ENCODE measurements around the gene PACRG.
"Not testable (repeated sequence)": the region's sequence is repeated elsewhere in the genome, so short reads cannot be mapped to it uniquely, and the experiment has no call there.

The PACRG gene

DNA sequence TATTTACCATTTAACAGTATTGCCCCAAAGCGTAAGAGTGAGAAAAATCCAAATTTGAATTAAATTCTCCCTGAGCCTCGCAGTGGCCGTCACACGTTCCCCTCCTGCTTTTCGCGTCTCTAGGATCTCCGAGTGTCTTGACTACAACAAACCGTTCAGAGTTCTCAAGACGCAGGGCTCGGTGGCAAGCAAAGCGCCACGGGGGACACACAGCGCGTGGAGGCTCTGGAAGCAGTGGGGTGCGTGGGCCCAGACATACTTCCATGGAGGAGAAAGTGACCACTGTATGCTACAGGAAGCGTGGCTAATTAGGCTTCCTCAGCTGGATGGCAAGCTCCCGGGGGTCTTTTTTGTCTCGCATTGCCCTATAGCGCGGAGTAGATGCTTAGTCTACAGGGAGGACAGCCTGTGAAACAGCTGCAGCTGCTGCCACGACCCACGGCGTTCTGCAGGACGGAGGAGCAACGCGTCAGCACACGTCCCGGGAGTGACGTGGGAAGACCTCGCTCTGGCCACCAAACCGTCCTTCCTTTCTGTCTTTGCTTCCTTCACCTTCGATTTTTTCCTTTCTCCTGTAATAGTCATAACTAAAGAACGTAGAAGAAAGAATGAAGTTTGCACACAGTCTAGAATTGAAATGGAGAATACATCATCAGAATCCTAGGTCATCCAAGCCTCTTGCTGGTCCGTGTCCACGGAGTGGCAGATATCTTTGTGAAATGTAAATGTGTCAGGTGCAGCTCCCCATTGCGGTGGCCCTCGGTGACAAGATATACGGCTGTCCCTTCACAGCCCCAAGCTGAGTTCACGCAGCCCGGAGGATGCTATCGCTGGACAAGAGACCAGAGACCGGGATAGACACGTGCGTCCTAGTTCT is 582.6 kb downstream of the PACRG start:
- DNase-seq (ENCODE audit: low read depth in 1 of 2, low spot score in 1 of 2) = no peak
- TF ChIP-seq JUND (IDR thresholded peaks at IDR 0.05; ENCODE audit: low read depth) = no peak
- in situ Hi-C loops (cut with HindIII; ENCODE audit: low pct_unique_long_range_greater_than_20kb, low sequenced_read_pairs) = no loop called here

DNA sequence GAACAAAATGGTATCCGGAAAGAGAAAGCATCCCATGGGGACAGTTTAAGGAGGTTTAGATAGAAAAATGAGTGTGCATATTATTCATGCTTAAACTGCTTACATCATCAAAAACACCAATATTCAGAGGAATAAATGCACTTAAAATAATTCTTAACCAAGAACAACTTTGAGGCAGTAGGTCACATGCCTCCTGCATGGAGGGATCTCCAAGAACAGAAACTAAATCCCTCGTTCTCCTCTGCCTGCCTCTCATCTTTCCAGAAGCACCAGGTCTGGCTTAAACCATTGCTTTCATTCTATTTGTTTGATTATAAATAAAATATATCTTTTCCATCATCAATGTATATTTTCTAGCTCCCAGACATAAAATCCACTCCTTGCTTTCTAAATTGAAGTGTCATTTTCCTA is 583.2 kb downstream of the PACRG start:
- in situ Hi-C loops (cut with HindIII; ENCODE audit: low pct_unique_long_range_greater_than_20kb, low sequenced_read_pairs) = no loop called here
- DNase-seq (ENCODE audit: low read depth in 1 of 2, low spot score in 1 of 2) = no peak
- TF ChIP-seq JUND (IDR thresholded peaks at IDR 0.05; ENCODE audit: low read depth) = no peak

DNA sequence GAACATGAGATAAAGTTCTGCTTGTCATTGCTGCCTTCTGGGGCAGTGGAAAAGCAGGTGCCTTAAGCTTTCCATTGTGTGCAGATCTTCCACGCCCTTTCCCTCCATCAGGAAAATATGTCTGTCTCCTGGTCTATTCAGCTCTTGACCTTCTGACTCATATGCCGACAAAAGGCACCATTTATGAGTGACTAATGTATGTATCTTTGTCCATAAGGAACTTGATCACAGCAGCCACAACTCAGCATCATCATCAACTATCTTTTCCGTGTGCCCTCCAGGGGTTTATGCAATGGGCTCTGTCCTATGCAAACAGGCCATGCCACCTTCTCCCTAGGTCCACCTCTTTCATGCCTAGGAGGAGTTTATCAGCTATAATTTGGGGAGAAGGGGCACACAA is 584.1 kb downstream of the PACRG start:
- DNase-seq (ENCODE audit: low read depth in 1 of 2, low spot score in 1 of 2) = no peak
- in situ Hi-C loops (cut with HindIII; ENCODE audit: low pct_unique_long_range_greater_than_20kb, low sequenced_read_pairs) = no loop called here
- no peak for TF ChIP-seq JUND (IDR thresholded peaks at IDR 0.05; ENCODE audit: low read depth)

DNA sequence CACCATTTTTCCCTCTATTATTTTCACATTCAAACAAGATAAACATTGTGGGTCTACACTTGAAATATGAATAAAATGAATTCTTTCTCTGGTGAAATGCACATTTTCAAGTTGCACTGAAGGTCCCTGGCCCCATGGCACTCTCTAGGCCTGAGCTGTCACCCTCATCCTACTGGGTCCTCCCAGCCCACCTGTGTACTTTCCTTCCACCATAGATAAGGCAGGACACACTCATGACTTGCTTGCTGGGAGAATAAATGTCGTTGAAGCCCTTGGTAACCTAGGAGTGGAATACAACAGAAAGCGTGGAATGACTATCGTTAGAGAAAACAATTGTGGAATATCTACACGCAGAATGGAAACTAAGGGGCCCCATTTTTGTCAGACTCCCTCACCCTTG is 585.8 kb downstream of the PACRG start:
- DNase-seq (ENCODE audit: low read depth in 1 of 2, low spot score in 1 of 2) = no peak
- no peak for TF ChIP-seq JUND (IDR thresholded peaks at IDR 0.05; ENCODE audit: low read depth)
- in situ Hi-C loops (cut with HindIII; ENCODE audit: low pct_unique_long_range_greater_than_20kb, low sequenced_read_pairs) = no loop called here

DNA sequence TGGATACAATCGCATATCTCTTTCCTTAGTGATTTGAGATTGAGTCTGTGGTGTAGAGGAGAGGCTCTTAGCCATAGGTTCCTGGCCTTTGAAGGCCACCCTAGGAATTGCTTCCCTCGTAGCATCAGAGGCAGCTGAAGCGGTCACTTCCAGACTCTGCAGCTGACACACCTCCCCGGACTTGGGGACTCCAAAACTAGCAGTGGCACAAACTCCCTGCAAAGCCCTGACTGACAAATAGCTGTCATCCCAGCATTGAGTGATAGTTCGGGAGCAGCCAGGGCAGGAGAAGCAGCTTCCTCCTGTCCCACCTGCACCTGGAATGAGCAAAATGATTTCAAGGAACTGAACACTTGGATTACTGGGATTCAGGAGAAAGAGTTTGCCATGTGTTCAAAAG is 586.2 kb downstream of the PACRG start:
- in situ Hi-C loops (cut with HindIII; ENCODE audit: low pct_unique_long_range_greater_than_20kb, low sequenced_read_pairs) = no loop called here
- no peak for TF ChIP-seq JUND (IDR thresholded peaks at IDR 0.05; ENCODE audit: low read depth)
- no peak for DNase-seq (ENCODE audit: low read depth in 1 of 2, low spot score in 1 of 2)

DNA sequence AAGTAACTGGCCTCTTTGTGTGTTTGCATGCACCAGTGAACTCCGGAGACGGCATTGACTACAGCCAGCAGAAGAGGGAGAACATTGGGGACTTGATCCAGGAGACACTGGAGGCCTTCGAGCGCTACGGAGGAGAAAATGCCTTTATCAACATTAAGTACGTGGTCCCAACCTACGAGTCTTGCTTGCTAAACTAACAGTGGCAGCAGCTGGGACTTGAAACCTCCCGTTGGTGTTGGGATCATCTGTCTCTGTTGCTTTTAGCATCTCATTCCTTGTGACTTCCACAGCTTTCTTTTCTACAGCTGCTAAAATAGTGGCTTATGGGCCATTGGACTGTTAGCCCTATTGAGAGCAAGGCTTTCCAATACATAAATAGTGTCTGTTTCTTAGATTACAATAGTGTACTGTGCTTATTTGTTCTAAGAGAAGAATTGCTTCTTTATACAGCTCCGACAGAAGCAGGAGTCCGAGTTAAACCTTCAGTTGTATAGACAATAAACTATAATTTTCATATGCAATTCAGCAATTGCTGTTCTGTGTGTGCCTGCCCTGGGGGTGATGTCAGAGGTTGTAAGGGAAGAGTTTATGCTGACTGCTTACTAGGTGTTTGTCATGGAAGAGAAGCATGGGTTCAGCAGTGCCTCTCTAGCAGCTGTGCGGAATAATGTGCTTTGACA is 587.2 kb downstream of the PACRG start:
- no peak for DNase-seq (ENCODE audit: low read depth in 1 of 2, low spot score in 1 of 2)
- in situ Hi-C loops (cut with HindIII; ENCODE audit: low pct_unique_long_range_greater_than_20kb, low sequenced_read_pairs) = no loop called here
- TF ChIP-seq JUND (IDR thresholded peaks at IDR 0.05; ENCODE audit: low read depth) = no peak

DNA sequence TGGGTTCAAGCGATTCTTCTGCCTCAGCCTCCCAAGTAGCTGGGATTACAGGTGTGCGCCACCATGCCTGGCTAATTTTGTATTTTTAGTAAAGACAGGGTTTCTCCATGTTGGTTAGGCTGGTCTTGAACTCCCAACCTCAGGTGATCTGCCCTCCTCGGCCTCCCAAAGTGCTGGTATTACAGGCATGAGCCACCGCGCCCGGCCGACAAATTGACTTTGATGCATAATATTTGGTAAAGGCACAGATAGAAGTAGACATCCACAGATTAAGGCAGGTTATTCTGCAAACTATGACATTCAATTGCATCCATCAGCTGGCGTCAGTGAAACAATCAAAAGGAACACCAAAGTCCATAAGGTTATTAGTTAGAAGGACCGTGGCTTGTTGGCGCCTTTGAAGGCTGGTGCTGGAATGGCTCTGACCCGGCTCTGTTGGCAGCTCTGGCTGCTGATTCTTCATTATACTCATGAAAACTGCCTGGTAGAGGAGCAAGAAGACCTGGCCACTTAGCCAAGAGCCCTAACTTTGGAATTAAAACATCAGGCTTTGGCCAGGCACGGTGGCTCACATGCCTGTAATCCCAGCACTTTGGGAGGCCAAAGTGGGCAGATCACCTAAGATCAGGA is 589.2 kb downstream of the PACRG start:
- in situ Hi-C loops (cut with HindIII; ENCODE audit: low pct_unique_long_range_greater_than_20kb, low sequenced_read_pairs); DNase-seq (ENCODE audit: low read depth in 1 of 2, low spot score in 1 of 2): not testable (repeated sequence)

DNA sequence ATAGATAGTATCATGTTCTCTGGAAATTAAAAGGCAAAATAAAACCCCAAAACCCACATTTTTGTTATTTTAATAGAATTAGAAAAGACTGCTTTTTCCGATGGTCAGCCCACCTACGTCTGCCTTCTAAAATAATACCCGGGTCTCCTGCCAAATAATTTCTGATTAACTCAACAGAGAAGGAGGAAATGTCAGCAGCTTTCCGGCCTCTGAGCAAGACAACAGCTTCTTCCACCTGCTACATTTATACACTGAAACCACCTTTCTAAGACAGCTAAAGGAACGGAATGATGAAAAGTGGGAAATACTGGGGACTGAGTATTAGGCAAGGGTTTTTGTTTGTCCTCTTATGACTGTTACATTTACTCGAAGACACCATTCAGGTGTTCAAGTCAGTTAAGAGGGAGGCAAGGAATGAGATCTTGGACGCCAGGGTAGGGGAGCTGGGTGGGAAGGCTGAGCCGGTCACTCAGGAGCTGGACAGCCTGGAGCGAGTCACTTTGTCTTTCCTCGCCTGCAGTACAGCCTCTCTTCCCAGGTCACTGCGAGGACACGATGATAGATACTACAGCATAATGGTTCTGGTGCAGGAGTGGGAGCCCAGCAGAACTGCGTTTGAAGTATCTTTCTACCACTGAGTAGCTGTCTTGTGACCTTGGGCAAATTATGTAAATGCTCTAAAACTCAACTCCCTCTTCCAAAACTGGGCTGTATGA is 590.5 kb downstream of the PACRG start:
- DNase-seq (ENCODE audit: low read depth in 1 of 2, low spot score in 1 of 2) = no peak
- TF ChIP-seq JUND (IDR thresholded peaks at IDR 0.05; ENCODE audit: low read depth) = no peak
- in situ Hi-C loops (cut with HindIII; ENCODE audit: low pct_unique_long_range_greater_than_20kb, low sequenced_read_pairs) = no loop called here

DNA sequence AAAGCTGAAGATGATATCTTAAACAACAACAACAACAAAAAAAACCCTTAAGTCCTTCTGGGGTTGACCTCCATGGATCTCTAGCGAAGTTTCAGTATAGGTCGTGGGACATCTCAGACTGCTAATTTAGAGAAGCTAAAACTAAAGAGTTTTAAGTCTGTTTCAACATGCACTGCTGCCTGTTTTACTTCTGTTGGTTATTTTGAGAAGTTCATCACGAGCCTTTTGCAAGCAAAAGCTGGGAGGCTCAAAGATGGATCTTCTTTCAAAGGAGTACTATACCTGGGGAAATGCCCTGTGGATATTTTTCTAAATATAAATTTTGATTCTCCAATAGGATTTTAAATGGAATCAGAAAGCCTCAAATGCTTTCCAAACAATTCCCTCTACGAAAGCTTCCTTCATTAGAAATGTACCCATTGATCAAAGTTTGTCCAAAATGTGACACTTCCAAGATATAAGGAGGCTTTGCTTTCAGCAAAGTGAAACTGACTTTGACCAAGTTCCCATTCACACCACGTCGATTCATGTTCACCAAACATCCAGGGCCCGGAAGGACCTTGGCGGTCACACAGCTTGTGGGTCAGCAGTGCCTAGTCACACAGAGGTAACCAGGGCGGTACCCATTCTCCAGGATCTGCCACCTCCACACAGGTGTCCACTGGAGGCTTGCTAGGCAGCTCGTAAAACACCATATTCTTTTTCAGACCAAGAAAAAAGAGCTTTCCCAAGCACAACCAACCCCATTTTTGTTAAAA is 592.0 kb downstream of the PACRG start:
- DNase-seq (ENCODE audit: low read depth in 1 of 2, low spot score in 1 of 2) = no peak
- no peak for TF ChIP-seq JUND (IDR thresholded peaks at IDR 0.05; ENCODE audit: low read depth)
- in situ Hi-C loops (cut with HindIII; ENCODE audit: low pct_unique_long_range_greater_than_20kb, low sequenced_read_pairs) = no loop called here

DNA sequence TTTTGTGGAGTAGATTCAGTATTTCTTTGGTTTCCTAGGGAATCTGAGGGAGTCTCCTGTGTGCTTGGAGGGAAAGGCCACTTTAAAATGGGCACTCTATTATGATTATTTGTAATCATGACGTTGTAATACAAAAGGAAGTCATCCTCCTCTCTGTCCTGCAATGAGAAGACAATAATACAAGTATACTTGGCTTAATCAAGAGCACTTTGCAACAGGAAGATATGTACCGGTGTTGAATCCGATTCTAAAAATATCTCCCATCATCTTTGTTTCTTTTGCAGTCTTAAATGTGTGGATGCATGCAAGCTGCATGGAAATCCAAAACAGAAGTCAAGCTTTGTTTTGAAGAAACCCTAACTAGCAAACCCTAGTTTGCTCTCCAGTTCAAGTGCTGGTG is 592.6 kb downstream of the PACRG start:
- in situ Hi-C loops (cut with HindIII; ENCODE audit: low pct_unique_long_range_greater_than_20kb, low sequenced_read_pairs) = no loop called here
- no peak for TF ChIP-seq JUND (IDR thresholded peaks at IDR 0.05; ENCODE audit: low read depth)
- no peak for DNase-seq (ENCODE audit: low read depth in 1 of 2, low spot score in 1 of 2)

DNA sequence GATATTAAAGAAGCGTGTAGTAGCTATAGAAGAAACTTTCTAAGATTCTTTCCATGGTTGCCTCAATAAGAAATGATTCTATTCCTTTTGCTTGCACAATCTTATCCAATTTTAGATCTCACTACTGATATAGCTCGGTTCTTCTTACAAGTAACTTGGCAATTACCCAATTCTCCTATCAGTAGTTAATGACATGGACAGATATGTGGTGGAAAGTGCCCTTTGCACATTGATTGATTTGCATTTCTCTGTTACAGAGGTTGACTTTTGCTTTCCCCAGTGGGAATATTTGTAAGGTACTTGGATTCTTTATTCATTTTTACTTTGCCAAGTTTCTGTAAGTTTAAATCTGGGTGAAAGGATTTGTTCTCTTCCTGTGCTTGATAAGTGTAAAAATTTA is 593.0 kb downstream of the PACRG start:
- in situ Hi-C loops (cut with HindIII; ENCODE audit: low pct_unique_long_range_greater_than_20kb, low sequenced_read_pairs) = no loop called here
- TF ChIP-seq JUND (IDR thresholded peaks at IDR 0.05; ENCODE audit: low read depth) = no peak
- DNase-seq (ENCODE audit: low read depth in 1 of 2, low spot score in 1 of 2) = no peak

DNA sequence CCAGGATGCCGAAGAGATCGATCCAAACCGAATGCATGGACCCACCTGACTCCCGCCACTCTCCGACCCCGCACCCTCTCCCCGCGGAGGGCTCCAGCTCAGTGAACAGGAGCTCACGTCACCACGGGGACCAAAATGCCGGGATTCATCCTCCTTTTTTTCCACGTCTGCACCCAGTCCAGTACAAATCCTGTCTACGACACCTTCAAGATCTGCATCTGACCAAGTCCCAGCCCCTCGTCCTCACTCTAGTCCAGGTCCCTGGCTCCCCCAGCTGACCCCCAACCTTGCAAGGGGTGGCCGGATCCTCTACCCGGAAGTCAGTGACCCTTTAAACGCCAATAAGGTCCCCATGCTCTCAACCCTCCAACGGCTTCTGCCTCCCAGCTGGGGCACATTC is 593.9 kb downstream of the PACRG start:
- TF ChIP-seq JUND (IDR thresholded peaks at IDR 0.05; ENCODE audit: low read depth) = no peak
- in situ Hi-C loops (cut with HindIII; ENCODE audit: low pct_unique_long_range_greater_than_20kb, low sequenced_read_pairs) = no loop called here
- DNase-seq (ENCODE audit: low read depth in 1 of 2, low spot score in 1 of 2) = no peak

Measured in T47D (cell line).